H9 (cell line): Measurements from ENCODE around the gene LRRC36. TPM values are rescaled to one million over a fixed set of nuclear protein-coding genes. Genes with fewer than 3 reads are reported as not detected.

Source experiments
- DNase-seq: peaks from one replicate; pipeline ENCODE4 v3.0.0-alpha.2; 2017
- H2AFZ ChIP-seq: one replicate; pipeline ENCODE4 v1.6.1; 2013; ENCODE audit warnings: mild to moderate bottlenecking, low read length, control low read depth, moderate library complexity
- H2AK5ac ChIP-seq: 2 replicates; pipeline ENCODE4 v1.6.1; 2013; ENCODE audit warnings: low read length, control low read depth, mixed read lengths; ENCODE audit not compliant: insufficient read length
- H2BK120ac ChIP-seq: one replicate; pipeline ENCODE4 v1.6.1; 2013; ENCODE audit warnings: low read depth, mild to moderate bottlenecking, low read length, control low read depth, inconsistent platforms; ENCODE audit not compliant: poor library complexity, severe bottlenecking
- H2BK12ac ChIP-seq: 2 replicates; pipeline ENCODE4 v1.6.1; 2013; ENCODE audit warnings: low read length, control low read depth, mixed read lengths, low read depth; ENCODE audit not compliant: insufficient read length
- H2BK15ac ChIP-seq: 2 replicates; pipeline ENCODE4 v1.6.1; 2013; ENCODE audit warnings: low read depth, low read length, control low read depth
- H2BK20ac ChIP-seq: one replicate; pipeline ENCODE4 v1.6.1; 2013; ENCODE audit warnings: low read depth, mild to moderate bottlenecking, low read length, control low read depth, inconsistent platforms; ENCODE audit not compliant: poor library complexity, severe bottlenecking
- H2BK5ac ChIP-seq: 2 replicates; pipeline ENCODE4 v1.6.1; 2013; ENCODE audit warnings: low read length, control low read depth, mixed read lengths; ENCODE audit not compliant: insufficient read length
- H3K14ac ChIP-seq: 2 replicates; pipeline ENCODE4 v1.6.1; 2013; ENCODE audit warnings: low read length, control low read depth; ENCODE audit not compliant: insufficient read depth
- H3K18ac ChIP-seq: 2 replicates; pipeline ENCODE4 v1.6.1; 2013; ENCODE audit warnings: low read depth, mild to moderate bottlenecking, mixed read lengths, low read length, control low read depth; ENCODE audit not compliant: insufficient read length
- H3K23ac ChIP-seq: 2 replicates; pipeline ENCODE4 v1.6.1; 2013; ENCODE audit warnings: low read length, control low read depth, mixed read lengths, low read depth; ENCODE audit not compliant: insufficient read length
- H3K23me2 ChIP-seq: 2 replicates; pipeline ENCODE4 v1.6.1; 2013; ENCODE audit warnings: low read depth, mild to moderate bottlenecking, mixed read lengths, low read length, control low read depth; ENCODE audit not compliant: insufficient read length, poor library complexity, severe bottlenecking
- H3K27ac ChIP-seq: 2 replicates; pipeline ENCODE4 v1.5.1; 2013; ENCODE audit warnings: low read length, control low read depth, mixed read lengths, low read depth; ENCODE audit not compliant: insufficient read length
- H3K27me3 ChIP-seq: 2 replicates; pipeline ENCODE4 v1.6.1; 2013; ENCODE audit warnings: low read length, control low read depth, inconsistent platforms; ENCODE audit not compliant: insufficient read depth
- H3K4ac ChIP-seq: 2 replicates; pipeline ENCODE4 v1.6.1; 2013; ENCODE audit warnings: low read depth, mild to moderate bottlenecking, control low read depth, inconsistent platforms, low read length, moderate library complexity
- H3K4me1 ChIP-seq: 2 replicates; pipeline ENCODE4 v1.6.1; 2013; ENCODE audit warnings: low read length, control low read depth, inconsistent platforms; ENCODE audit not compliant: insufficient read depth
- H3K4me2 ChIP-seq: 2 replicates; pipeline ENCODE4 v1.6.1; 2013; ENCODE audit warnings: low read length, control low read depth, mixed read lengths; ENCODE audit not compliant: insufficient read length, insufficient read depth
- H3K56ac ChIP-seq: 2 replicates; pipeline ENCODE4 v1.6.1; 2013; ENCODE audit warnings: low read depth, mild to moderate bottlenecking, mixed read lengths, low read length, control low read depth; ENCODE audit not compliant: insufficient read length
- H3K79me1 ChIP-seq: 2 replicates; pipeline ENCODE4 v1.6.1; 2013; ENCODE audit warnings: low read depth, mild to moderate bottlenecking, moderate library complexity, low read length, control low read depth, inconsistent platforms; ENCODE audit not compliant: insufficient read depth, poor library complexity, severe bottlenecking
- H3K79me2 ChIP-seq: 2 replicates; pipeline ENCODE4 v1.6.1; 2013; ENCODE audit warnings: low read length, control low read depth, inconsistent platforms; ENCODE audit not compliant: insufficient read depth
- H3K9ac ChIP-seq: 2 replicates; pipeline ENCODE4 v1.6.1; 2013; ENCODE audit warnings: low read length, control low read depth, mixed read lengths; ENCODE audit not compliant: insufficient read length; ENCODE audit errors: extremely low read depth
- H3K9me3 ChIP-seq: one replicate; pipeline ENCODE4 v1.6.1; 2013; ENCODE audit warnings: low read depth, low read length, inconsistent platforms; ENCODE audit not compliant: control insufficient read depth
- H3T11ph ChIP-seq: one replicate; pipeline ENCODE4 v1.6.1; 2013; ENCODE audit warnings: mild to moderate bottlenecking, low read length, control low read depth, inconsistent platforms
- H4K20me1 ChIP-seq: one replicate; pipeline ENCODE4 v1.6.1; 2013; ENCODE audit not compliant: control insufficient read depth, insufficient read length, insufficient read depth
- H4K5ac ChIP-seq: 2 replicates; pipeline ENCODE4 v1.6.1; 2013; ENCODE audit warnings: low read depth, mild to moderate bottlenecking, mixed read lengths, low read length, control low read depth; ENCODE audit not compliant: insufficient read length
- H4K8ac ChIP-seq: replicated peaks from 2 replicates; pipeline ENCODE4 v1.6.1; 2013; ENCODE audit warnings: low read length, control low read depth, mixed read lengths, low read depth; ENCODE audit not compliant: insufficient read length
- H4K91ac ChIP-seq: 2 replicates; pipeline ENCODE4 v1.6.1; 2013; ENCODE audit warnings: low read depth, mild to moderate bottlenecking, moderate library complexity, mixed read lengths, low read length, control low read depth; ENCODE audit not compliant: insufficient read length
- H3K27ac Mint-ChIP-seq, 3 experiments: 2 replicates in 2 of 3; 3 replicates in 1 of 3; pipeline ENCODE4 v1.8.0; 2020 to 2021; ENCODE audit warnings: mixed read lengths in 3 of 3, mild to moderate bottlenecking in 1 of 3, moderate library complexity in 1 of 3
- H3K27me3 Mint-ChIP-seq: 2 replicates; pipeline ENCODE4 v1.8.0; 2021; ENCODE audit warnings: low read depth, mild to moderate bottlenecking, moderate library complexity, mixed read lengths
- H3K36me3 Mint-ChIP-seq, 3 experiments: 2 replicates in 2 of 3; 3 replicates in 1 of 3; pipeline ENCODE4 v1.8.0; 2020 to 2021; ENCODE audit warnings: low read depth in 3 of 3, mixed read lengths in 3 of 3; ENCODE audit not compliant: insufficient read depth in 1 of 3
- H3K4me1 Mint-ChIP-seq, 2 experiments: 2 replicates each; pipeline ENCODE4 v1.8.0; 2020; ENCODE audit warnings: mixed read lengths in 2 of 2
- H3K4me3 Mint-ChIP-seq, 2 experiments: 2 replicates in 1 of 2; 3 replicates in 1 of 2; pipeline ENCODE4 v1.8.0; 2020 to 2021; ENCODE audit warnings: mild to moderate bottlenecking in 2 of 2, mixed read lengths in 2 of 2, moderate library complexity in 1 of 2
- H3K9me3 Mint-ChIP-seq, 2 experiments: 2 replicates in 1 of 2; 3 replicates in 1 of 2; pipeline ENCODE4 v1.8.0; 2020; ENCODE audit warnings: mild to moderate bottlenecking in 2 of 2, mixed read lengths in 2 of 2, moderate library complexity in 1 of 2
- CTCF ChIP-seq: fragments of 200-600 bp; sonication (generic); conservative IDR thresholded peaks from 3 replicates; pipeline ENCODE4 v1.8.0; 2021; ENCODE audit warnings: antibody characterized with exemption, mild to moderate bottlenecking
- WGBS: extraction: QIAGEN DNeasy Blood & Tissue Kit; methylation state at CpG from one replicate; pipeline ENCODE4 v1.1.7; 2013; ENCODE audit warnings: missing lambda C conversion rate, low lambda C conversion rate, mixed read lengths; ENCODE audit not compliant: insufficient read length; ENCODE audit errors: extremely low coverage; 5-methylcytosine and 5-hydroxymethylcytosine counted together
- total RNA-seq: library from RNA; stranded (reverse); gene quantifications from 2 replicates; pipeline ENCODE4 v1.2.1, GENCODE V29; 2021

The LRRC36 gene
- total RNA-seq, 1 experiment from 2014 or later = not detected

DNA sequence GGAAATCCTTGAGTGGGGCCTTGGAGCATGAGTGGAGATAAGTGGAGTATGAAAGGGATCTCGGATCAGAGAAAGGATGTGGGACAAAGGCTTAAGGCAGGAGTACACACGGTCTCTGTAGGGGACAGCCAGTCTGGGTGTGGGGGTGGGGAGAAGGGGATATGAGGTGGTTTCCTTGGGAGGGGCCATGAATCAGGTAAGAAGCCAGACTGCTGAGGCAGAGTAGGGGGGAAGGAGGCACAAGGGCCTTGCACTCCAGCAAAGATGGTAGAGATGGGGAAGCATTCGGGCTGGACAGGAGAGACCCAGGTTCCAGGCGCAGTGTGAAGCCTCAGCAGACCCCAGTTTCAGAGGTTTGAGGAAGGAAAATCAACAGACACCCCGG lies 105.9 kb downstream of the LRRC36 start:
- H3K56ac ChIP-seq = no peak overlapping the region
- peak overlapping the region; percentile 65; the same call in 1 of the 2 replicates for H3K14ac ChIP-seq
- Mint-ChIP-seq H3K27me3 (peaks cover 16% of the 10 kb centered on the region), H3K27ac (peak overlapping the region; percentile 77 to 99 (median 83); a peak in 5 of 7 replicates), H3K9me3 (no peaks in the 10 kb centered on the region), H3K4me3 (peak overlapping the region; percentile 74 to 77), H3K4me1 (peaks cover 47 to 48% of the 10 kb centered on the region in 2 experiments), H3K36me3 (peaks cover 0 to 17% (median 12%) of the 10 kb centered on the region in 3 experiments; a peak in 5 of 7 replicates)
- TF ChIP-seq CTCF = no peak
- H4K5ac ChIP-seq = no peak overlapping the region
- no peaks in the 10 kb centered on the region; the same call in 1 of the 2 replicates for H3K27me3 ChIP-seq
- H3T11ph ChIP-seq = no peak overlapping the region
- no peak overlapping the region for H2BK20ac ChIP-seq
- H3K4ac ChIP-seq = no peak overlapping the region; the same call in 1 of the 2 replicates
- peak overlapping the region; percentile 55 for H3K9ac ChIP-seq
- H2BK15ac ChIP-seq = no peak overlapping the region
- no CpG with 5 or more reads among the region's 5 CpGs for WGBS
- no peak overlapping the region for H2BK5ac ChIP-seq
- H3K4me1 ChIP-seq = peaks cover 10% of the 10 kb centered on the region; the same call in 1 of the 2 replicates
- no peaks in the 10 kb centered on the region for H3K79me1 ChIP-seq
- H4K8ac ChIP-seq = no peak overlapping the region
- H3K9me3 ChIP-seq = no peaks in the 10 kb centered on the region
- H2BK120ac ChIP-seq = no peak overlapping the region
- DNase-seq = no peak
- H2AK5ac ChIP-seq = no peak overlapping the region
- H3K27ac ChIP-seq = no peak overlapping the region
- no peaks in the 10 kb centered on the region; the same call in 1 of the 2 replicates for H3K79me2 ChIP-seq
- H3K18ac ChIP-seq = peak overlapping the region; percentile 65
- H3K4me2 ChIP-seq = peak overlapping the region; percentile 58
- H2AFZ ChIP-seq = no peak overlapping the region
- no peaks in the 10 kb centered on the region for H4K20me1 ChIP-seq
- H3K23ac ChIP-seq = no peak overlapping the region
- H3K23me2 ChIP-seq = peaks cover 17% of the 10 kb centered on the region
- no peak overlapping the region for H4K91ac ChIP-seq
- peak overlapping the region; percentile 63 for H2BK12ac ChIP-seq
